HG02943 (cell line): ENCODE measurements around the gene EVX2.

ENCODE experiments used
- ATAC-seq: cut with Tn5 transposase; IDR thresholded peaks from one replicate; pipeline ENCODE4 v1.9.1; 2021; ENCODE audit warnings: mild to moderate bottlenecking, low read depth, moderate library complexity; ENCODE audit not compliant: unreplicated experiment

EVX2 gene

DNA sequence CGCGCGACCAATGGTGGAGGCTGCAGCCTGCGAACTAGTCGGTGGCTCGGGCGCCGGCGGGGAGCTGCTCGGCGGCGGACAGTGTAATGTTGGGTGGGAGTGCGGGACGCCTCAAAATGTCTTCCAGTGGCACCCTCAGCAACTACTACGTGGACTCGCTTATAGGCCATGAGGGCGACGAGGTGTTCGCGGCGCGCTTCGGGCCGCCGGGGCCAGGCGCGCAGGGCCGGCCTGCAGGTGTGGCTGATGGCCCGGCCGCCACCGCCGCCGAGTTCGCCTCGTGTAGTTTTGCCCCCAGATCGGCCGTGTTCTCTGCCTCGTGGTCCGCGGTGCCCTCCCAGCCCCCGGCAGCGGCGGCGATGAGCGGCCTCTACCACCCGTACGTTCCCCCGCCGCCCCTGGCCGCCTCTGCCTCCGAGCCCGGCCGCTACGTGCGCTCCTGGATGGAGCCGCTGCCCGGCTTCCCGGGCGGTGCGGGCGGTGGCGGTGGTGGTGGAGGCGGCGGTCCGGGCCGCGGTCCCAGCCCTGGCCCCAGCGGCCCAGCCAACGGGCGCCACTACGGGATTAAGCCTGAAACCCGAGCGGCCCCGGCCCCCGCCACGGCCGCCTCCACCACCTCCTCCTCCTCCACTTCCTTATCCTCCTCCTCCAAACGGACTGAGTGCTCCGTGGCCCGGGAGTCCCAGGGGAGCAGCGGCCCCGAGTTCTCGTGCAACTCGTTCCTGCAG is 39.1 kb upstream of the EVX2 start, which contains the start of gene HOXD9:
Gene HOXD9, plus strand, starts transcription at position 37 of the 728 bp plus-strand sequence. Its CDS starts 50 bp downstream, at position 87.
- no peak for ATAC-seq

DNA sequence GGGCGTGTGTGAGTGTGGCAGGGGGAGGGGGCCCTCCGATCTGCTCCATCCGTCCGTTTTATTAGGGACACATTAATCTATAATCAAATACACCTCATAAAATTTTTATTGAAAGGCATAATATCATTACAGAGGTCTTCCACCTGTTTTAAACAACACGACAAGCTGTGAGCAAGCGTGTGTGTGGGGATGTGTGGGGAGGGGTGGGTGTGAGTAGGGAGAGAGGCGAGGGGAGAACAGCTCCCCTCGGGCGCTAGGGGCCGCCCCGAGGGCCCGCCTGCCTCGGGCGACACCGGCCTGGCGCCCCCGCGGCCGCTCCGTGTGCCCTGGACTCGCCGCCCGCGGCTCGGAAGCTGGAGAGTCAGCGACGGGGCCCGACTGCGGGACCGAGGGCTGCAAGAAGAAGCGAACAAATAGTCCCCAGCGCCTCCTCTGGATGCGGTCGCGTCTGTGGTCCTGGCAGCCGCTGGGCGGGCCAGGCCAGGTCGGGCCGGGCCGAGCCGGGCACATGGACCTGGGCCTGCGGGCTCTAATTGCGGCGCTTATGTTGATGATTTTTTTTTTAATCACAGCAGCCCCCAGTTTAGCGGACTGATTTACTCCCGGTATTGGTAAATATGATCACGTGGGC is 38.4 kb upstream of the EVX2 start:
- ATAC-seq, result no peak

DNA sequence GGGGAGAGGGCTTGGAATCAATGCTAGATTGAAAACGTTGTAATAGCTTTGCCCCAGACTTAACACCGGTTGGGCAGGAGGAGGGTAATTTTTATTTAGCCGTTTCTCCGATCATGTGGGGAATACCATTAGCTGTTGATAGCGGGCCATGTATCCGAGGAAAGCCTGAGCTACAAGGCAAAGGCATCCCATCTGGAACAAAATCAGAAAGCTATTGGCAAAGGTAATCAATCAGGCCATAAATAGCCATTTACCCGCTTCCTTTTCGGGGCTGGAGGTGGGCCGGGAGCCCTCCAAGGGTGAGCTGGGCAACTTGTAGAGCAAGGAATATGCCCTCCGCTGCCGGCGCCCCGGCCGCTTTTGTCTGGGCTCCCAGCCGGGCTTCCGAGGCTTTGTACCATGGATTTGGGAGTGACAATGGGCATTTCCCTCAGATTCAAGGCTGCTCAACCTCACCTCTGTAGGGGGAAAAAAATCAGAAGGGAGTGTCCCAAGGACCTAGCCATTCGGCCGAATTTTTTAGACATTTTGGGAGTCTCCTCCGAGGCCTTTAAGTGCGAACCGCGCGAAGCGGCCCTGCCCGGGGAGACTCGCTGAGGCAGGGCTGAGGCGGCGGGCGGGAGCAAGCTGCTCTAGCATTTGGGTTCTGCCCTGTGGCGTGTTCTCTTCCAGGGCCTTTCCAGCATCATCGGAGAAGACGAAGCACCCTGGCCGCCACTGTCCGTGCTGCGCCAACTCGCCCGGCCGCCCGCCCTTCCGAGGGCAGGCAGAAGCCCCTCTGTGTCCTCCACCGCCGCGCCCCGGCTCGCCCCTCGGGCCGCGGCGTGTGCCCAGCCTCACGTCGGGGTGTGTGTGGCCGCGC is 37.7 kb upstream of the EVX2 start:
- ATAC-seq, result no peak

DNA sequence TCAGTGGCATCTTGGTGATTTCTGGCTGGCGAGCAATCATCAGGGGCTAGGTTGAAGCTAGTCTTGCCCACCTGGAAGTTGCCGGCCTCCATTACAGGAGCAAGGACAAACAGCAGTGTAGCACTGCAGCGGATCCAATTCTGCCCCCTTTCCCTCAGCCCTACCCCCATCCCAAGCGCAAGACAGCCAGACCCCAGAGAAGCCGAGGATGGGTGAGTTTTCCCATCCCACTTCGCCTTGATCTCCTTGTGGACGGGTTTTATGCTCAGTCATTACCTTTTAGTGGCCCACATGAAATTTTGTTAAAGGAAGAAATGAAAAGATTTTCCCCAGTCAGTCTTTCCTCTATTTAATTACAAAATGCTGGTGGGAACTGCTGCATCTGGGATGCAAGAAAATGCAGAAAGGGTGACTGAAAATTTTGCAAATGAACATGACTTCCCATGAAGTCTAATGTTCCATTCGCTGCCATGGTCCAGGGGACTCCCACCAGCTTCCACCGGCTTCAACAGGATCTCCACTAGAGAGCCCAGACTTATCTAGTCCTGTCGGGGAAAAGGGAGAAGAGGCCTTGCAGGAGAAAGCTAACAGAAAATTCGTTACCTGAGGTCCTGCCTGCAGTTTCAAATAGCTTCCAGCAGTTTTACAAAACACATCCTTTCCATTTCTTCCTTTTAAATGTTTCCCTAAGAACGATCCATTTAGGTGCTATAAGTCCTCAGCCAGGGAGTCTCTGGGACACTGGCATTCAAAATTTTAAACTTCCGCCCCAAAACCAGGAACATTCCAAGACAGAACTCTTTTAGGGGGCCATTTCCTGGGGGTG is 36.8 kb upstream of the EVX2 start:
- ATAC-seq, result no peak

DNA sequence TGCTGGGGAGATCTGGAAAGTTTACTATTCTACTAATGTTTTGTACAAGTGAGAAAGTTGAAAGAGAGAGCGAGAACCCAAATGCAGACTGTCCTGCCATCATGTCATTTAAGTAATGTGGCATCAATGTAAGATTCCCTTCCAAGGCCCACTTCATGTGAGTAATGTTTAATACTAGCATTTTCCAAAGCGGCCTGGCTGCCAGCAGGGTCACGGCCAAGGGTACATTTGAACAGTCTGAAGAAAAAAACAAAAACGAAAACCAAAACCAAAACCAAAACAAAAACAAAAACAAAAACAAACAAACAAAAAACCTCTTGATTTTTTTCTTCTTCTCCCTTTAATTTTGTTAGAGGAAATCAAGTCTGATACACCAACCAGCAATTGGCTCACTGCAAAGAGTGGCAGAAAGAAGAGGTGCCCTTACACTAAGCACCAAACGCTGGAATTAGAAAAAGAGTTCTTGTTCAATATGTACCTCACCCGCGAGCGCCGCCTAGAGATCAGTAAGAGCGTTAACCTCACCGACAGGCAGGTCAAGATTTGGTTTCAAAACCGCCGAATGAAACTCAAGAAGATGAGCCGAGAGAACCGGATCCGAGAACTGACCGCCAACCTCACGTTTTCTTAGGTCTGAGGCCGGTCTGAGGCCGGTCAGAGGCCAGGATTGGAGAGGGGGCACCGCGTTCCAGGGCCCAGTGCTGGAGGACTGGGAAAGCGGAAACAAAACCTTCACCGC is 35.0 kb upstream of the EVX2 start:
- ATAC-seq, result no peak

DNA sequence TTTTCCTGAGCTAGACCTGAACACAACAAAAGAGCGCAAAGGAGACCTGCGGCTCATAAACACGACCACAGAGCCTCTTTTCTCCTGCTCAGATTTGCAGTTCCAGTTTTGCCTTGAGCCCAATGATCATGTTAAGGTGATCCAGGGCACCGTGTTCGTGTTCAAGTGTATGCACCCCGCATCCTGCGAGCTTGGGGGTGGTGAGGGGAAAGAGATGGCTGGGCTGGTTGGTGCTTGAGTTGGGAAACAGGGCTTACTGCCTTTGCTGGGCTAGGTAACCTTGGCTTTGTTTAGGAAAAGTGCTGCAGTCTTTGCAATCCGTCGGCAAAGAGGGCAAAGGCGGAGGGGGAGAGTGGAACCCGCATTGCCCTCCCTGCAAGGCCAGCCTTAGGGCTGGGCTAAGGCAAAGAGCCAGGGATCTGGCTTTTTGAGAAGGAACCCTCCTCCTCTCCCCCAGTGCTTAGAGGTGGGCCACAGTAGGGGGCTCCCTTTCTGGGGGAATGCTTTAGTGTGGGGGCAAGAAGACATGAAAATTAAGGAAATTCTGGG is 34.1 kb upstream of the EVX2 start:
- no peak for ATAC-seq

DNA sequence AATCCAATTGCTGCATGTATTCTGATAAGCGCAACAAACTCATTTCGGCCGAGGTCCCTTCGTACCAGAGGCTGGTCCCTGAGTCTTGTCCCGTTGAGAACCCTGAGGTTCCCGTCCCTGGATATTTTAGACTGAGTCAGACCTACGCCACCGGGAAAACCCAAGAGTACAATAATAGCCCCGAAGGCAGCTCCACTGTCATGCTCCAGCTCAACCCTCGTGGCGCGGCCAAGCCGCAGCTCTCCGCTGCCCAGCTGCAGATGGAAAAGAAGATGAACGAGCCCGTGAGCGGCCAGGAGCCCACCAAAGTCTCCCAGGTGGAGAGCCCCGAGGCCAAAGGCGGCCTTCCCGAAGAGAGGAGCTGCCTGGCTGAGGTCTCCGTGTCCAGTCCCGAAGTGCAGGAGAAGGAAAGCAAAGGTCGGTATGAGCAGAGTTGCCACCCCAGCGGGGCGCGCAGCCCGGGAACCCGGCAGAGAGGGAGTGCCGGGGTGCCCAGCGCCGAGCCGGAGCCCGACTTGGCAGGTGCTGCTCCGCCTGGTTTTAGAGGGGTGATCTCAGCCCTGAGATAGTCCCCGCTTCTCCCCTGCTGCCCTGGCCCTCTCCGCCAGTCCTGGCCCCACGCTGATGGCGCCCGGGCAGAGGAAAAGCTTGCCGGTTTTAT is 33.5 kb upstream of the EVX2 start:
- ATAC-seq, result no peak

DNA sequence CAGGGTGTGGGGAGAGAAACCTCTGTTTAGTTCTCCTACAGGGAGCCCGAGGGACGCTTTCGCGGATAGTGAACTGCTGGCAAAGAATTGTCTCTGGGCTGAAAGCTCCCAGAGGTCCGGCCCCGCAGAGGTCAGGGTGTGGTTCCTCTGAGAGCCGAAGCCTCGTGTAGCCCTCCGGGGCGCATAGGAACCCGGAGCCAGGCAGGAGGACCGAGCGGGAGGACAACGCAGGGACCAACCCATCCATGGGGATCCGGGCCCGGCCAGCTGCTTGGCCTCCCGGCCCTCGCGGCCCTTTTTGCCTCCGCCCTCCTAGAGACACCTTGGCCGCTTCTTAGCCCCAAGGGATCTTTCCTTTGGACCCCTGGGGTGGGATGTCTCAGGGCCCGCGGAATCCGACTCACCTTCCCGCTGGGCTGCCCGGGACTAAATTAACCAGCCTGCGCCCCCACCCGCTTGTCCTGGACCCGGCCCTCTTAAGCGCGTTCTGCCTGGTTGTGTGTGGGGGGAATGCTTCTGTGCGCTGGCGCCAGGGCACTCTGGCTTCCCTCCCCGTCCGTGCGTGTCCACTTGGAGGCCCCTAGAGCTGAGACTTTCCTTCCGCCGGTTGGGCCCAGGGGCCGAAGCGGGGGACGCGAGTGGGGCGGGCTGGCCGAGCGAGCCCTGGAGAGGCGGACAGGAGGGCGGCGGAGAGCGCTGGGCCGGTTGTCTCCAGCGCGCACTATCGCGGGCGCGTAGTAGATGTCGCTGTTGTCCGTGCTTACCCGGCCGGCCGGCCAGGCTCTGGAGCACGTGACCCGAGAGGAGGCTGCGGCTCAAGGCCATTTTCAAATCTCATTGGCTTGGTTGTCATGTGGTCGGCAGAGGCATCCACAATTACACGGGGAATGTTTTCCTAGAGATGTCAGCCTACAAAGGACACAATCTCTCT is 32.4 kb upstream of the EVX2 start, which contains the start of gene HOXD10:
Gene HOXD10, plus strand, starts transcription at position 896 of the 931 bp plus-strand sequence. CDS start 56 bp downstream, outside the sequence.
- ATAC-seq, result no peak

DNA sequence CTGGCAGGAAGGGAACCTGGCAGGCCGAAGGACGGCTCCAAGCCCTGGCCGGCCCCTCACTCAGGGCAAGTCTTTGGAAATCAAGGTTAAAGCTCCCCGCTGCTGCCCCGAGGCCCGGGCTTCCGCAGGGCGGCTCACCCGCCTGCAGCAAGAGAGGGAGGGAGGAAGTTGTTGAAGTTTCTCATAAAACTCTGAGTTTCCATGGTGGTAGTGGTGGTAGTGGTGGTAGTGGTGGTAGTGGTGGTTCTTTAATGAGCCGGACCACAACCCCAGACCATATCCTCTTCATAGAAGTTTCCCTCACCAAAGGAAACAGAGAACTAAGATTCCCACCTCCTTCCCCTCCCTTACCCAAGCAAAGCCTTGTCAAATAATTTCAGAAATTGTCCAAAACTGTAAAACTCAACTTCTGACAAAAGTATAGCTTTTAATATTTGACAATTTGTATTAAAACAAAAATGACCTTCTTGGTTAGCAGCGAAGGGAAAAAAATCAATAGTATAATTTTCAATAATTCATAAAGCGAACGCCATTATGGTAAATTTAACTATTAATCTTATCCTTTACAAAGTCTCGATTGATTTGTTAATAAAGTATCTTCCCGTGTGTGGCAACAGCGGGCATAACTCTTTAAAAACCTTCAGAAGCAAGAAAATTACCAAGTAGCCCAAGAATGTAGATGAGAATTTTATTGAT is 31.3 kb upstream of the EVX2 start:
- no peak for ATAC-seq

DNA sequence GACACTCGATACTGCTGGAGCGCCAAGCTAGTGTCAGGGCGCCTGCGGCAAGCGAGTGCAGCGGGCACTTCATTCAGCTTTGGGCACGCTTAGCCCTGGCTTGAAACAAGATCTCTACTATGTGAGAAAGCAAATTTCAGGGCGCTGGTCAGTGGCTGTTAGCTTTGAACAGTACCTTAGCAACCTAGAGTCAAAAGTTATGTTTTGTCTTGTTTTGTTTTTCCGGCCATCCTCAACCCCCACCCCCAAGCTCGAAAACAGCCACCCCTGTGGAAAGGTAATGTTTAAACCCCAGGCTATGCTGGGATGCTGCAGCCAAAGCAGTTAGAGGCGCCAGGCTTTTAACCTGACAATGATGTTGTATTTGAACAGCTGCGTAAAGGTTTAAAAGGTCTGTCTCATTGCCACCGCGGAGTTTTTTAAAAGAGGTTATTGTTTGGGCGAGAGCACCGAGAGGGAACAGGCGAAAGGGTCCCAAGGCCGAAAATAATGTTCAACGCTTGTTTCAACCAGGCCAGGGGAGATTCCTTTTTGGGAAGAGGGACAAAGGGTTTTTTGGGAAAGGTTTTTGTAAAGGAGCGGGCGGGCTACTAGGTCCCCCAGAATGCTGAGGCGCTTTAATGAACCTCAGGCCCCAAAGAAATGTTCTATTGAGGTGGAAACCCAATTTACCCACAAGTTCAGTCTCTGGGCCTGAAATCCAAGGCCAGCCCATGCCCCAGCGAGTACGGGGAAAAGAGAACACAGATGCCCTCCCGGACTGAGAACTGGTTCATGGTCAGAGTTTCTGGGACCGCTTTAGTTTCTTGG is 30.6 kb upstream of the EVX2 start:
- no peak for ATAC-seq

DNA sequence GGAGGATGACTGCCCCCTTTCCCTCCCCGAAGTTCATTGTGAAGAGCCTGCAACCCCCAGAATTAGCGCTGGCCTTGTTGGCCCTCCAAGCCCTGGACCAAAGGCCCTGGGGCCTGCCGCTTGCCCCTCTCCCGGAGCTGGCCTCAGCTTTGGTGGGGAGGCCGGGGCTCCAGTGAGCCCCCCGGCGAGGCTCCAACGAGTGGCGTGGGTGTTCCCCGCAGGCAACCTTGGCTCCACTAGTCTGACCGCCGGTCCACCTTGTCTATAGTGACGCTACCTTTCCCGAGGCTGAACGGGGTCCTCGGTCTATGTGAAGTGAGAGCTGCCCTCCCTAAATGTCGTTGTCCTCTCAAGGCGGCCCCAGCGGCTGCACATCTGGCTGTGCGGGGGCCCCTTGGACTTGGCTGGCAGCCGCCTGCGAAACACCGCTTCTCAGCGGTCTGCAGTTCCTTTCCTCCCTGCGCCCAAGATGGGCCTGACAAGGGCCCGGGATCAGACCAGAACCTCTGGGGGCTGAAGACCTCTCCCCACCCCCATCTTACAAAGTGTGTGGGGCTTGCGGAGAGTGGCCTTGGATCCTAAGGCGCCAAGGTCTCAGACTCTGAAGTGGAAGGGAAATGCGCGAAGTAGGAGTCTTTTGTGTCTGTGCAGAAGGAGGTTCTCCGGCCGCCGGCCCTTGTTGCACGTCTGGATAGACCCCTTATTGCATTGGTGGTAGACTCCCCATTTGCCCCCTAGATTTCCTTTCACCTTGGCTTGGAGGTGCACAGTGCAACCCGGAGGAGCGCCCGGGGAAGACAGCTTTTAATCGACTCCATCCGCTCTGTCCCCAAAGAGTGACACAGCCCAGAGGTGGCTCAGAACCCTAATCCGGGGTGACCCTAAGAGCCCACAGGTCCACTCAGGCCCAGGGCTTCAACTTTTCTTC is 28.9 kb upstream of the EVX2 start:
- ATAC-seq, result no peak

DNA sequence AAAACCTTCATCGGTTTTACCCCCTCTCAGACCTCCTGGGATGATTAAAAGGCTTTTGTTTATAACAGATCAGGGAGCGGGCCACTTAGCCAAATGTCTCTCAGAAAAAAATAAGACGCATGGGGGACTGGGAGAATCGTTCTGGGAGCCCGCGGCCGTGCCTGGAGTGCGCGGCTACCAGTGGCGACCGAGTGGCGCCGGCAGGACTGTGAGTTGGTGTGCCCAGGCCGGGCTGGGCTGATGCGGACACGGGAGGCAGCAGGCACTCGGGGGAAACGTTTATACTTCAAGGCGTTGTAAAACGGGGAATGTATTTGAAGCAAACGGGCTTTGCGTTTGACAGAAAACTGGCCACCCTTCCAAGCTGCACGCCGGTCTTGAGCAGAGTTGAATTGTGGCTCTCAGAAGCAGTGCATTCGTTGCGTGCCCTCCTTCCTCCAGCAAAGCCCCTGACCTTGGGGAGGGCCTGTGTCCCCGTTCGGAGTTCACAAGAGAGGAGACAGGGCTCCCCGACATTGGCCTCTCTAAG is 28.1 kb upstream of the EVX2 start:
- ATAC-seq, result no peak

DNA sequence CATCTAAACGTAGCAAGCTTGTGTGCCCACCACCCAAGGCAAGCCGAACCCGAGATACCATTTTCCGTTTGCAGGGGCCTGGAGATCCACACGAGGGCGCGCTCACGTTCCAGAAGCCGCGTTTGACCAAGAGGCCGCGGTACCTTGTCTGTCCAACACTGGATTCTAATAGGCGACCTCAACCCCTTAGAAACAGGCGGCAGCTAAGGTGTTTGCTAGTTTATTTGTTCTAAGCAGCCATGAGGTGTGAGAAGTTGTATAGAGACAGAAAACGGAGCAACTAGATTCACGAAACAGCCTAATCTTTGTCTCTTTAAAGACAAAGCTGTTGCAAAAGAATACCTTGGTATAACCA is 27.5 kb upstream of the EVX2 start:
- ATAC-seq, result no peak

DNA sequence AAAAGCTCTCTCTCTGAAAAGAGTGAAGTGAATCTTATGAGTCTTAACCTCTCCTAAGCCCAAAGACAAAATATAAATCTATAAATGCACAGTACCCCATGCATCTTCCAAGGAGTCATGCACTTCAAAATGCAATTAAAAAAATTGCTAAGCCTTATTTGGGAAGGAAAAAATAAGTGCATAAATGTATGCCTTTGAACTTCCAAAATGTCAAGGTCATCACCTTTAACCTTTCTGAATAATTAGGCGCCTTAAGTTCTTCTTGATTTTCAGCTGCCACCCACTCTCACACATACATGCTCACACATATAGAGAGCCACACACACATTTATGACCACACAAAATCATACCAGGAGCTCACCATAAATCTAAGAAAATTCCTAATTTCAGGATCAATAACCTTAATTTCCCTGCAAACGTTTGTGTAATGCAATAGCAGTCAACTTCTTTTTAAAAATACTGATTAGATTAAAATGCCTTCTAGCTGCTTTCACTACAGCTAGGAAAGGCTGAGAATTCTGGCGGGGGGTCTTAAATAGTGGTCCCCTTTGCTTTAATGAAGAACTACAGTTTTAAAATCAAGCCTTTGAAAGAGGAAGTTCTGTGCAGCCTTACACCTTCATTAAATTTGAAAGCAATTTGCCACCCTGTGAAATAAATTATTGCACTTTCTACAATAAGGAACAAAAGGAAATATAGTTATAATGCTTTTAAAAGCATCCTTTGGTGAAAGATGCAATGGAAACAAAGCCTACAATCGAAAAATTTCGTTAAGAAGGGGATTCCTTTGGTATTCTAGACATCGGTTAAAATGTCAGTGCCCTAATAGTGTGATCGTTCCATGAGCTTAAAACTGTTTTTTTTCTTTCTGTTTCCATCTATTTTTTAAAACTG is 26.9 kb upstream of the EVX2 start:
- ATAC-seq, result no peak
